ENCODE results near the gene HIC2. TPM values are rescaled to one million over a fixed set of nuclear protein-coding genes. Genes with fewer than 3 reads are reported as not detected.
A peak's percentile ranks its signal among the peaks of the same experiment; 100 is the strongest.

HIC2 gene
- total and polyA plus RNA-seq, 9 of the 15 experiments (the other 6 are each of a cell fraction or from before 2014, with no cell fraction given): 1.7 to 117 (median 35.5) TPM

DNA sequence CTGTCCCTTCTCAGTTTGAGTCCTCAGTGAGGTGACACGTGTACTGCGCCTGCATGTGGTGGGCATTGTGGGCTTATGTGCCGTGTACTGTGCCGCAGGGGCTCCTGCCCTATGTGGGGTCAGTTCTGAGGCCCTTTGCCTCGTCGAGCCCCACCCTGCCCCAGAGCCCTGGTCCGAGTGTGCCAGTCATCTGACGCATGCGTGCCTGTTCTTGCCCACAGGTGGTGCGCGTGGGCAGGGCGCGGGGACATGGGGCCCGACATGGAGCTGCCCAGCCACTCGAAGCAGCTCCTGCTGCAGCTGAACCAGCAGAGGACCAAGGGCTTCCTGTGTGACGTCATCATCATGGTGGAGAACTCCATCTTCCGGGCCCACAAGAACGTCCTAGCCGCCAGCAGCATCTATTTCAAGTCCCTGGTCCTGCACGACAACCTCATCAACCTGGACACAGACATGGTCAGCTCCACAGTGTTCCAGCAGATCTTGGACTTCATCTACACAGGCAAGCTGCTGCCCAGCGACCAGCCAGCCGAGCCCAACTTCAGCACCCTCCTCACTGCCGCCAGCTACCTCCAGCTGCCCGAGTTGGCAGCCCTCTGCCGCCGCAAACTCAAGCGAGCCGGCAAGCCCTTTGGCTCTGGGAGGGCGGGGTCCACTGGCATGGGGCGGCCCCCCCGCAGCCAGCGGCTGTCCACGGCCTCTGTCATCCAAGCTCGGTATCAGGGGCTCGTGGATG is 27.7 kb downstream of the HIC2 start (continued):
- TF ChIP-seq TEAD2 (tag; IDR thresholded peaks at IDR 0.05) (no peak), CREM (IDR thresholded peaks at IDR 0.05; ENCODE audit: low read depth) (0 out of 2 replicates have a peak, but pooled peaks have one; percentile 49), ARID1B (IDR thresholded peaks at IDR 0.05) (no peak), JUND (IDR thresholded peaks at IDR 0.05; ENCODE audit: borderline replicate concordance, low read depth, low read length) (no peak; the same call in 1 of the 2 replicates), JUND (tag; IDR thresholded peaks at IDR 0.05; ENCODE audit: borderline replicate concordance, low read depth, low read length) (0 out of 3 replicates have a peak, but pooled peaks have one; percentile 47), PCBP1 (IDR thresholded peaks at IDR 0.05; ENCODE audit: low read depth, low read length, poor library complexity, severe bottlenecking) (peak; percentile 80), FOXM1 (IDR thresholded peaks at IDR 0.05; ENCODE audit: low read depth) (no peak), FOXM1 (CRISPR knock-in tag; IDR thresholded peaks at IDR 0.05; ENCODE audit: low read depth) (0 out of 2 replicates have a peak, but pooled peaks have one; percentile 75), RAD51 (IDR thresholded peaks at IDR 0.05; ENCODE audit: borderline replicate concordance, low read depth) (no peak), DIDO1 (tag; IDR thresholded peaks at IDR 0.05; ENCODE audit: low read depth) (no peak), CBFB (CRISPR knock-in tag; IDR thresholded peaks at IDR 0.05) (peak; percentile 71; the same call in 1 of the 2 replicates), PPARD (CRISPR knock-in tag; IDR thresholded peaks at IDR 0.05) (no peak), TSC22D4 (tag; IDR thresholded peaks at IDR 0.05) (no peak), MLLT1 (IDR thresholded peaks at IDR 0.05) (0 out of 4 replicates have a peak, but pooled peaks of 1 of the 2 experiments have one; percentile 35), HMGN3 (IDR thresholded peaks at IDR 0.05; ENCODE audit: borderline replicate concordance, extremely low read depth, insufficient read length, low read depth, low read length) (peak; percentile 11), ZC3H4 (CRISPR knock-in tag; IDR thresholded peaks at IDR 0.05; ENCODE audit: borderline replicate concordance) (peak; percentile 46; the same call in 1 of the 2 replicates), KLF1 (tag; IDR thresholded peaks at IDR 0.05) (no peak), HLTF (IDR thresholded peaks at IDR 0.05) (no peak), HBP1 (CRISPR knock-in tag; IDR thresholded peaks at IDR 0.05) (no peak), HOXB6 (CRISPR knock-in tag; IDR thresholded peaks at IDR 0.05; ENCODE audit: borderline replicate concordance) (no peak)
- TF ChIP-seq, protein P1, sequence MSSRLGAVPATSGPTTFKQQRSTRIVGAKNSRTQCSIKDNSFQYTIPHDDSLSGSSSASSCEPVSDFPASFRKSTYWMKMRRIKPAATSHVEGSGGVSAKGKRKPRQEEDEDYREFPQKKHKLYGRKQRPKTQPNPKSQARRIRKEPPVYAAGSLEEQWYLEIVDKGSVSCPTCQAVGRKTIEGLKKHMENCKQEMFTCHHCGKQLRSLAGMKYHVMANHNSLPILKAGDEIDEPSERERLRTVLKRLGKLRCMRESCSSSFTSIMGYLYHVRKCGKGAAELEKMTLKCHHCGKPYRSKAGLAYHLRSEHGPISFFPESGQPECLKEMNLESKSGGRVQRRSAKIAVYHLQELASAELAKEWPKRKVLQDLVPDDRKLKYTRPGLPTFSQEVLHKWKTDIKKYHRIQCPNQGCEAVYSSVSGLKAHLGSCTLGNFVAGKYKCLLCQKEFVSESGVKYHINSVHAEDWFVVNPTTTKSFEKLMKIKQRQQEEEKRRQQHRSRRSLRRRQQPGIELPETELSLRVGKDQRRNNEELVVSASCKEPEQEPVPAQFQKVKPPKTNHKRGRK (tag; IDR thresholded peaks at IDR 0.05): no peak
- TF ChIP-seq, protein P2, sequence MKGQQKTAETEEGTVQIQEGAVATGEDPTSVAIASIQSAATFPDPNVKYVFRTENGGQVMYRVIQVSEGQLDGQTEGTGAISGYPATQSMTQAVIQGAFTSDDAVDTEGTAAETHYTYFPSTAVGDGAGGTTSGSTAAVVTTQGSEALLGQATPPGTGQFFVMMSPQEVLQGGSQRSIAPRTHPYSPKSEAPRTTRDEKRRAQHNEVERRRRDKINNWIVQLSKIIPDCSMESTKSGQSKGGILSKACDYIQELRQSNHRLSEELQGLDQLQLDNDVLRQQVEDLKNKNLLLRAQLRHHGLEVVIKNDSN (CRISPR knock-in tag; IDR thresholded peaks at IDR 0.05): peak; percentile 43; the same call in 1 of the 2 replicates

Data from K562 (cell line).